Natural killer cell (primary cell): ENCODE results near the gene HSF5. TPM values are rescaled to one million over a fixed set of nuclear protein-coding genes. Genes with fewer than 3 reads are reported as not detected.

ENCODE experiments used
- ATAC-seq, 3 donors: fragments of 150-1000 bp in 2 of 3; fragments of 200-7000 bp in 1 of 3; cut with Tn5 transposase; 1 replicate in 1 of 3; 2 replicates in 2 of 3; pipeline ENCODE4 v1.10.0; 2021; ENCODE audit warnings: mild to moderate bottlenecking in 2 of 3, moderate library complexity in 2 of 3
- DNase-seq, 2 donors: peaks; one replicate each; pipeline versions ENCODE4 v3.0.0 to v3.0.0-alpha.2; 2013 to 2021; ENCODE audit warnings: mixed read lengths in 1 of 2
- H3K27ac ChIP-seq: one replicate; pipeline ENCODE4 v1.5.1; 2013; ENCODE audit warnings: mild to moderate bottlenecking, low read length
- H3K27me3 ChIP-seq: one replicate; pipeline ENCODE4 v1.6.1; 2013; ENCODE audit warnings: low read length; ENCODE audit not compliant: control insufficient read depth, insufficient read depth
- H3K36me3 ChIP-seq: one replicate; pipeline ENCODE4 v1.6.1; 2013; ENCODE audit warnings: low read length; ENCODE audit not compliant: control insufficient read depth, insufficient read depth
- H3K4me1 ChIP-seq: one replicate; pipeline ENCODE4 v1.6.1; 2013; ENCODE audit warnings: low read length; ENCODE audit not compliant: control insufficient read depth, insufficient read depth
- H3K4me3 ChIP-seq: one replicate; pipeline ENCODE4 v1.5.1; 2013; ENCODE audit warnings: low read length
- H3K9me3 ChIP-seq: one replicate; pipeline ENCODE4 v1.6.1; 2013; ENCODE audit warnings: low read length; ENCODE audit not compliant: control insufficient read depth, insufficient read depth
- H3K27ac Mint-ChIP-seq, 2 donors: one replicate each; pipeline ENCODE4 v1.8.0; 2022; ENCODE audit warnings: mild to moderate bottlenecking in 2 of 2, mixed read lengths in 2 of 2, moderate library complexity in 1 of 2
- H3K27me3 Mint-ChIP-seq, 2 donors: one replicate each; pipeline ENCODE4 v1.8.0; 2022; ENCODE audit warnings: low read depth in 2 of 2, mixed read lengths in 2 of 2
- H3K36me3 Mint-ChIP-seq: one replicate; pipeline ENCODE4 v1.8.0; 2022; ENCODE audit warnings: mixed read lengths
- H3K4me1 Mint-ChIP-seq, 2 donors: one replicate each; pipeline ENCODE4 v1.8.0; 2022; ENCODE audit warnings: mixed read lengths in 2 of 2
- H3K4me3 Mint-ChIP-seq: one replicate; pipeline ENCODE4 v1.8.0; 2022; ENCODE audit warnings: mild to moderate bottlenecking, moderate library complexity, mixed read lengths
- H3K9me3 Mint-ChIP-seq, 2 donors: one replicate each; pipeline ENCODE4 v1.8.0; 2022; ENCODE audit warnings: mixed read lengths in 2 of 2
- WGBS: methylation state at CpG from one replicate; pipeline ENCODE4 v1.1.7; 2013; ENCODE audit warnings: missing lambda C conversion rate; ENCODE audit not compliant: insufficient coverage; 5-methylcytosine and 5-hydroxymethylcytosine counted together
- intact Hi-C: fragments of 100-400 bp; cut with micrococcal nuclease; formaldehyde crosslinking; loops from one replicate; pipeline ENCODE4 v1.14.2; 2022
- total RNA-seq, 4 donors: library from RNA; stranded (reverse); fragments of 120-200 nt in 1 of 4; gene quantifications; one replicate each; pipeline versions ENCODE4 v1.2.3 to v1.2.4, GENCODE V29; 2013 to 2022
- TF ChIP-seq, protein P1 (sequence below): fragments of 200-600 bp; IDR thresholded peaks from one replicate; pipeline ENCODE4 v1.8.0; 2022; ENCODE audit warnings: antibody characterized with exemption

The HSF5 gene
- total RNA-seq, 3 donors from 2014 or later (not counting 1 experiment from before 2014, with no cell fraction given), result 0.45 to 1.00 (median 0.94) TPM

DNA sequence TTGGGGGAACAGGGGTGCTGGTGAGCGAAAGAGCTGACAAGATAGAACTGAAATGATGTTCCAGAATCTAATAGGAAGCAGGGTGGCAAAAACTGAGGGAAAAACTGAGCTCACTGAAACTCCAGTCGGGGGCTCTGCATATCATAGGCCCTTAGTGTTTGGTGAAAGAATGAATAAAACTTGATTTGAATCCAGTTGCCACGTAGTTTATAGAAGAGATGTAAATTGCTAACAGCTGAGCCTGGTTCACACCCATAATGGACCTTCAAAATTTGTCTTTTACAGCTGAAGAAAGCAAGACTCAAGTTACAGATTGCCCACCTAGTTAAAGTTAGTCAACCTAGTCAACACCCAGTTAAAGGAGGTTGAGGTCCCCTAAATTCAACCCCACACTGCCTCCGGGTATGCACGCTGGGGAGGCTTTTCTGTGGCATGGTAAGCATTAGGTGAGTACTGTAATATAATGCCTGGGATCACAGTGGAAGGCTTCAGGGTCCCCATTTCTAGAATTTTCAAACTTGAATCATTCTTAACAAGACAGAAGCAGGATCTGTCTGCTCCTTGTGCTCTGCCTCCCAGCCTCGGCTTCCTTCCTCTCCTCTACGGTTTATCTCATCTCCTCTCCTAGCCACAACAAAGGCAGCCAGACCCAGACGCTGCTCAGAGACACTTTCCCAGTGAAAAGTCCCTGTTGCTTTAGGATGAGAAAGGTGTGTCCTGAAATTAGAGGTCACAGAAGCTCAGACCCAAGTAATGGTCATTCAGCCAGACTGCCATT is 109.3 kb downstream of the HSF5 start:
- no peaks in the 10 kb centered on the region for H3K9me3 Mint-ChIP-seq
- TF ChIP-seq, protein P1, sequence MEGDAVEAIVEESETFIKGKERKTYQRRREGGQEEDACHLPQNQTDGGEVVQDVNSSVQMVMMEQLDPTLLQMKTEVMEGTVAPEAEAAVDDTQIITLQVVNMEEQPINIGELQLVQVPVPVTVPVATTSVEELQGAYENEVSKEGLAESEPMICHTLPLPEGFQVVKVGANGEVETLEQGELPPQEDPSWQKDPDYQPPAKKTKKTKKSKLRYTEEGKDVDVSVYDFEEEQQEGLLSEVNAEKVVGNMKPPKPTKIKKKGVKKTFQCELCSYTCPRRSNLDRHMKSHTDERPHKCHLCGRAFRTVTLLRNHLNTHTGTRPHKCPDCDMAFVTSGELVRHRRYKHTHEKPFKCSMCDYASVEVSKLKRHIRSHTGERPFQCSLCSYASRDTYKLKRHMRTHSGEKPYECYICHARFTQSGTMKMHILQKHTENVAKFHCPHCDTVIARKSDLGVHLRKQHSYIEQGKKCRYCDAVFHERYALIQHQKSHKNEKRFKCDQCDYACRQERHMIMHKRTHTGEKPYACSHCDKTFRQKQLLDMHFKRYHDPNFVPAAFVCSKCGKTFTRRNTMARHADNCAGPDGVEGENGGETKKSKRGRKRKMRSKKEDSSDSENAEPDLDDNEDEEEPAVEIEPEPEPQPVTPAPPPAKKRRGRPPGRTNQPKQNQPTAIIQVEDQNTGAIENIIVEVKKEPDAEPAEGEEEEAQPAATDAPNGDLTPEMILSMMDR, result no peak
- Histone ChIP-seq H3K27ac (peak overlapping the region; percentile 45), H3K9me3 (no peaks in the 10 kb centered on the region), H3K4me1 (peaks cover 36% of the 10 kb centered on the region), H3K27me3 (no peaks in the 10 kb centered on the region), H3K4me3 (no peak overlapping the region), H3K36me3 (no peaks in the 10 kb centered on the region)
- peak overlapping the region; percentile 45 for H3K4me3 Mint-ChIP-seq
- intact Hi-C loops, result no loop called here
- H3K4me1 Mint-ChIP-seq, result peaks cover 49 to 55% of the 10 kb centered on the region in 2 donors
- DNase-seq (peak in 1 of 2 donors; percentile 43), ATAC-seq (no peak)
- H3K27ac Mint-ChIP-seq, result peak overlapping the region; percentile 83 to 86
- no peaks in the 10 kb centered on the region for H3K27me3 Mint-ChIP-seq
- H3K36me3 Mint-ChIP-seq, result no peaks in the 10 kb centered on the region
- 31% methylated on average over 6 of the region's 8 CpGs for WGBS

DNA sequence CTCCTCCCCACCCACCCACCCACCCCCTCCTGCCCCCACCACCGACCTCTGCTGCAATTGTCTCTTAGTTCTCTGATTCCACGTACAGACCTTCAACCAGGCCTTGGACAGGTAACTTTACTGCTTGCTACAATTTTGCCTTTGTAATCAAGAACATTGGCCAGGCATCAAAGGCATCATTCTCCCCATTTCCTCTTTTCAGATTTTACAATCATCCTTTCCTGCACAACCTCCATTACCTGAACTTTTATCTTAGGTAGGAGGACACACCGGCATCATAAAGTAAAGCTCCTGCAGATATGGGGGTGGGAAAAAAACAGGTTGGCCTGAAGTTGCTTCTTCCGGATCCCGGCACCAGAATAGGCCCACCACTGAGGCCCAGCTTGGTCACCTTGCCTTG is 110.5 kb downstream of the HSF5 start:
- Histone ChIP-seq H3K36me3 (no peaks in the 10 kb centered on the region), H3K9me3 (no peaks in the 10 kb centered on the region), H3K27me3 (no peaks in the 10 kb centered on the region), H3K27ac (no peak overlapping the region), H3K4me1 (peaks cover 34% of the 10 kb centered on the region), H3K4me3 (no peak overlapping the region)
- Mint-ChIP-seq H3K9me3 (no peaks in the 10 kb centered on the region), H3K27ac (no peak overlapping the region), H3K27me3 (no peaks in the 10 kb centered on the region), H3K4me3 (no peak overlapping the region), H3K4me1 (peaks cover 47 to 55% of the 10 kb centered on the region in 2 donors), H3K36me3 (no peaks in the 10 kb centered on the region)
- no peak for DNase-seq
- TF ChIP-seq, protein P1, result no peak
- 95% methylated on average over 5 of the region's 5 CpGs for WGBS
- no peak for ATAC-seq
- intact Hi-C loops, result no loop called here

DNA sequence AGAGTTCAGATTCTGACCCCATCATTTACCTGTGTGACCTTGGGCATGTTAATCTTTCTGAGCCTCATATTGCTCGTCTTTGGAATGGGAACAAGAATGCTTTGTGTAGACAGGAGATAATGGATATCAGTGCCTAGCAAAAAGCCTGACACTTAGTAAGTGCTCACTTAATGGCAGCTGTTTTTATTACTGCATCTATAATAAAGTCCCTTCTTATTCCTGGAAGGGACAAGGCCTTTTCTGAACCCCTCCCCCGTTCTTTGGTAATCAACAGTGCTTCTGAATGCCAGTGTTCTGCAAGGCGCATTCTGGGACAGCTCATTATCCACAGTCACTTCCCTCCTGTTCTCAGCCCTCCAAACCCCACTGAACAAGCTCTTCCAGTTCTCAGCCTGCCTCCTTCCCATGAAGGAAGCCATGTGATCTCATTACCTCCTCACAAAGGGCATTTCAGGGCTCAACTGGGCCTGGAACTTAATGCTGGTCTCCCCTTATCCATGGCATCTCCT is 111.1 kb downstream of the HSF5 start:
- intact Hi-C loops, result no loop called here
- H3K9me3 ChIP-seq, result no peaks in the 10 kb centered on the region
- TF ChIP-seq, protein P1, result no peak
- H3K4me1 ChIP-seq, result peaks cover 32% of the 10 kb centered on the region
- WGBS, result 94% methylated on average over 2 of the region's 3 CpGs
- no peak for ATAC-seq
- H3K27me3 ChIP-seq, result no peaks in the 10 kb centered on the region
- no peak overlapping the region for H3K4me3 ChIP-seq
- Mint-ChIP-seq H3K27ac (no peak overlapping the region), H3K4me3 (no peak overlapping the region), H3K36me3 (no peaks in the 10 kb centered on the region), H3K4me1 (peaks cover 47 to 55% of the 10 kb centered on the region in 2 donors), H3K27me3 (no peaks in the 10 kb centered on the region), H3K9me3 (no peaks in the 10 kb centered on the region)
- no peak overlapping the region for H3K27ac ChIP-seq
- DNase-seq, result no peak
- no peaks in the 10 kb centered on the region for H3K36me3 ChIP-seq
